Measurements from ENCODE around the gene SIX4. TPM values are rescaled to one million over a fixed set of nuclear protein-coding genes. Genes with fewer than 3 reads are reported as not detected.

Gene SIX4
- polyA plus RNA-seq, 2 of the 4 experiments (the other 2 are of a cell fraction) = 1.8 to 2.3 TPM

DNA sequence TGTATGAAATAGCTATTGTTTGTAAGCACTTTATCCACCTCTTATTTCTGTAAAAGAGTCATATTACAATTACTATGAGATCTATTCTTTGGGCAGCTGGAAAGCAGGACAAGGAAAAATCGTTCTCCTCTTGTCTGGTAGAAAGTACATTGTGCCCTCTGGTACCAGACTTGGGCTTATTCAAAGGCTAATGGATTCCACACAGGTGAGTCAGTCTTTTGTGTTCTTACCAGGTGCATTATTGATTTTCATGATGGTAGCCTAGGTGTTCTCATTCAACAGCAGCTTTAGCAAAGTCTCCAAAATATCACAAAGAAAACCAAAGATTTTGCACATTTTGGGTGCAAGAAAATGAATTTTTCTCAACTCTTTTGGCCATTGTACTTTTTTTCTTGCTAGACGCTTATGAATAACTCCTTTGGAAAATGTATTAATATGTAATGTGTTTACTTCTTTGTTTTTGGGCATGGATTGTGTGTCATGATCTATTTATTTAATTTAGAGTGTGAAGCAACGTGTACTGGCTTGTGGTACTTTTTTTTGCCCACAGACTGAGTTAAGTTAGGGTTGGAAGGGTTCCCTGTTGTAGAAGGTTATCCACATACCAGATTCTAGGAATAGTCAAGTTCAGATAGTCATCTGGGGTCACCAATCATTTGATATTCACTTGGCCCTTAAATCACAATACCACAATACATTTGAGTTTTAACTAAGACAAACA, 36.7 kb upstream of the SIX4 start:
- no peak for ATAC-seq
- Histone ChIP-seq H3K4me3 (no peak overlapping the region), H3K9me3 (no peaks in the 10 kb centered on the region), H3K4me2 (no peak overlapping the region), H3K27ac (no peak overlapping the region), H3K4me1 (peaks cover 28% of the 10 kb centered on the region)
- TF ChIP-seq MYC (IDR thresholded peaks at IDR 0.05; ENCODE audit: borderline replicate concordance, low read length) (no peak), NPAS2 (CRISPR knock-in tag; IDR thresholded peaks at IDR 0.05; ENCODE audit: borderline replicate concordance) (no peak), JUN (IDR thresholded peaks at IDR 0.05) (no peak), ZNF302 (CRISPR knock-in tag; IDR thresholded peaks at IDR 0.05) (no peak), CBX2 (IDR thresholded peaks at IDR 0.05; ENCODE audit: borderline replicate concordance, low read depth) (no peak), GATA3 (IDR thresholded peaks at IDR 0.05; ENCODE audit: borderline replicate concordance) (no peak), MAFK (IDR thresholded peaks at IDR 0.05; ENCODE audit: partially characterized antibody) (no peak)
- no peak for DNase-seq (ENCODE audit: low read depth in 1 of 2, low spot score in 1 of 2)
- WGBS (ENCODE audit: missing lambda C conversion rate) = 80% methylated on average over 3 of the region's 3 CpGs
- CTCF ChIA-PET = interaction anchor here (1.0 kb wide), 1 partner anchor 37 kb away, joined by 3 read pairs; no protein-coding TSS in a partner anchor
- no peak for FAIRE-seq
- POLR2A ChIA-PET = no interaction called here

DNA sequence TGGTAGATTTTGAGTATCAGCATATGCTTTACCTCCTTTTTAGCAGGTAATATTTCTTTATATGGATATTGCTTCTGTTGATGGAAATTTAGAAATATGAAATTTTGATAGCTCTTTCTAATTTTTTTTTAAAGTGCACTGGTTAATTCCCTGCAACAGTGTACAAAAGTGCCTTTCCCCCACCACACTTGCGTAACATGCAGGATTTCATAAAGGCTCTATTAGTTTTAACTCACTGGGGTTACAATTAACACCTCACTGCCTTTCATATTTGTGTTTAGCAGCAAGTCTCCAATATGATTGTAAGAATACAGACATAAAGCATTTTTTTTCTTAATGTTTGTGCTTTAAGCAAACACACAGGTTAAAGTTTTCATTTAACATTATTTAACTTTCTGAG, 36.1 kb upstream of the SIX4 start:
- POLR2A ChIA-PET = no interaction called here
- no peak for ATAC-seq

DNA sequence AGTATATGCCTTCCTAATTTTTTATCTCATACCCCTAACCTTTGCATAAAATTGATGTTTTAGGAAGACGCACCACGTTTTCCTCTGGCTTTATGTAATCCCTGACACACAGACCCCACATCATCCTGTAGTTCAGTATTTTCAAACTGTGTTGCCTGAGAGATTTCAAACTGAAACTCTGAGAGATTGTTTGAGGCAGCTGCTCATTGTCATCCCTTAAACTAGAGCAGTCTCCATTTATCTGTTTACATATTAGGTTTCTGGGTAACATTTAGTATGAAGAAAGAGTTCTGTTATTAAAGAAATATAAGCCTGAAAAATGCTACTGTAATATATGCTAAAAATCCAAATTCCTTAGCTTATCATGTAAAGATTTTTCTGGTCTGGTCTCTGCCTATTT, 34.7 kb upstream of the SIX4 start:
- no peak for DNase-seq (ENCODE audit: low read depth in 1 of 2, low spot score in 1 of 2)
- no peaks in the 10 kb centered on the region for H3K9me3 ChIP-seq
- no peak overlapping the region for H3K4me3 ChIP-seq
- ChIA-PET CTCF (no interaction called here), POLR2A (no interaction called here)
- no peak for ATAC-seq
- no peak overlapping the region for H3K4me2 ChIP-seq
- no peak for FAIRE-seq
- 90% methylated on average over 2 of the region's 2 CpGs for WGBS (ENCODE audit: missing lambda C conversion rate)
- H3K27ac ChIP-seq = no peak overlapping the region
- peaks cover 28% of the 10 kb centered on the region for H3K4me1 ChIP-seq
- TF ChIP-seq JUNB (IDR thresholded peaks at IDR 0.05) (no peak), ZSCAN20 (CRISPR knock-in tag; IDR thresholded peaks at IDR 0.05) (no peak), KDM1A (IDR thresholded peaks at IDR 0.05; ENCODE audit: low read depth) (no peak), CHD4 (IDR thresholded peaks at IDR 0.05; ENCODE audit: borderline replicate concordance) (no peak), CBX8 (IDR thresholded peaks at IDR 0.05) (no peak), RNF2 (IDR thresholded peaks at IDR 0.05; ENCODE audit: borderline replicate concordance, low read depth) (no peak), TFCP2L1 (CRISPR knock-in tag; IDR thresholded peaks at IDR 0.05) (no peak), NFE2L2 (conservative IDR thresholded peaks at IDR 0.05; ENCODE audit: low read length) (no peak), SREBF2 (IDR thresholded peaks at IDR 0.05) (no peak), GATA3 (IDR thresholded peaks at IDR 0.05; ENCODE audit: borderline replicate concordance) (no peak), CBX2 (IDR thresholded peaks at IDR 0.05; ENCODE audit: borderline replicate concordance, low read depth) (no peak), RARB (CRISPR knock-in tag; IDR thresholded peaks at IDR 0.05) (no peak), RCOR1 (IDR thresholded peaks at IDR 0.05; ENCODE audit: low read depth, low read length) (no peak), HOXB5 (CRISPR knock-in tag; IDR thresholded peaks at IDR 0.05) (no peak)
- TF ChIP-seq, protein P1, sequence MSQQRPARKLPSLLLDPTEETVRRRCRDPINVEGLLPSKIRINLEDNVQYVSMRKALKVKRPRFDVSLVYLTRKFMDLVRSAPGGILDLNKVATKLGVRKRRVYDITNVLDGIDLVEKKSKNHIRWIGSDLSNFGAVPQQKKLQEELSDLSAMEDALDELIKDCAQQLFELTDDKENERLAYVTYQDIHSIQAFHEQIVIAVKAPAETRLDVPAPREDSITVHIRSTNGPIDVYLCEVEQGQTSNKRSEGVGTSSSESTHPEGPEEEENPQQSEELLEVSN (IDR thresholded peaks at IDR 0.05; ENCODE audit: borderline replicate concordance, low read depth) = no peak
- TF ChIP-seq, protein P2, sequence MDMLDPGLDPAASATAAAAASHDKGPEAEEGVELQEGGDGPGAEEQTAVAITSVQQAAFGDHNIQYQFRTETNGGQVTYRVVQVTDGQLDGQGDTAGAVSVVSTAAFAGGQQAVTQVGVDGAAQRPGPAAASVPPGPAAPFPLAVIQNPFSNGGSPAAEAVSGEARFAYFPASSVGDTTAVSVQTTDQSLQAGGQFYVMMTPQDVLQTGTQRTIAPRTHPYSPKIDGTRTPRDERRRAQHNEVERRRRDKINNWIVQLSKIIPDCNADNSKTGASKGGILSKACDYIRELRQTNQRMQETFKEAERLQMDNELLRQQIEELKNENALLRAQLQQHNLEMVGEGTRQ (IDR thresholded peaks at IDR 0.05) = no peak
- TF ChIP-seq, protein P3, sequence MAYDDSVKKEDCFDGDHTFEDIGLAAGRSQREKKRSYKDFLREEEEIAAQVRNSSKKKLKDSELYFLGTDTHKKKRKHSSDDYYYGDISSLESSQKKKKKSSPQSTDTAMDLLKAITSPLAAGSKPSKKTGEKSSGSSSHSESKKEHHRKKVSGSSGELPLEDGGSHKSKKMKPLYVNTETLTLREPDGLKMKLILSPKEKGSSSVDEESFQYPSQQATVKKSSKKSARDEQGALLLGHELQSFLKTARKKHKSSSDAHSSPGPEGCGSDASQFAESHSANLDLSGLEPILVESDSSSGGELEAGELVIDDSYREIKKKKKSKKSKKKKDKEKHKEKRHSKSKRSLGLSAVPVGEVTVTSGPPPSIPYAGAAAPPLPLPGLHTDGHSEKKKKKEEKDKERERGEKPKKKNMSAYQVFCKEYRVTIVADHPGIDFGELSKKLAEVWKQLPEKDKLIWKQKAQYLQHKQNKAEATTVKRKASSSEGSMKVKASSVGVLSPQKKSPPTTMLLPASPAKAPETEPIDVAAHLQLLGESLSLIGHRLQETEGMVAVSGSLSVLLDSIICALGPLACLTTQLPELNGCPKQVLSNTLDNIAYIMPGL (CRISPR knock-in tag; IDR thresholded peaks at IDR 0.05; ENCODE audit: borderline replicate concordance) = no peak

More for the DNA sequence above, 36.1 kb upstream of the SIX4 start:
- Histone ChIP-seq H3K4me3 (no peak overlapping the region), H3K4me2 (no peak overlapping the region), H3K9me3 (no peaks in the 10 kb centered on the region), H3K4me1 (peaks cover 28% of the 10 kb centered on the region), H3K27ac (no peak overlapping the region)
- TF ChIP-seq ESRRA (IDR thresholded peaks at IDR 0.05; ENCODE audit: borderline replicate concordance, low read length) = no peak
- peak in 1 of 2 experiments; percentile 48; a peak in 1 of 4 replicates for TF ChIP-seq CEBPB (IDR thresholded peaks at IDR 0.05)
- no peak for TF ChIP-seq TFCP2L1 (CRISPR knock-in tag; IDR thresholded peaks at IDR 0.05)
- TF ChIP-seq POLR2AphosphoS2 (conservative IDR thresholded peaks at IDR 0.05; ENCODE audit: low read length) = no peak
- TF ChIP-seq, protein P3 (CRISPR knock-in tag; IDR thresholded peaks at IDR 0.05; ENCODE audit: borderline replicate concordance) = no peak
- no peak for TF ChIP-seq EHF (CRISPR knock-in tag; IDR thresholded peaks at IDR 0.05)
- TF ChIP-seq JUNB (IDR thresholded peaks at IDR 0.05) = no peak
- TF ChIP-seq, protein P1 (IDR thresholded peaks at IDR 0.05; ENCODE audit: borderline replicate concordance, low read depth) = no peak
- CTCF ChIA-PET = interaction anchor here (1.0 kb wide), 1 partner anchor 37 kb away, joined by 3 read pairs; no protein-coding TSS in a partner anchor
- DNase-seq (ENCODE audit: low read depth in 1 of 2, low spot score in 1 of 2) (no peak), FAIRE-seq (no peak)
- 98% methylated on average over 1 of the region's 1 CpG for WGBS (ENCODE audit: missing lambda C conversion rate)

All from A549 (cell line).